Measurements from ENCODE around the gene RPP25.
"Not testable (repeated sequence)": the region's sequence is repeated elsewhere in the genome, so short reads cannot be mapped to it uniquely, and the experiment has no call there.

The RPP25 gene

DNA sequence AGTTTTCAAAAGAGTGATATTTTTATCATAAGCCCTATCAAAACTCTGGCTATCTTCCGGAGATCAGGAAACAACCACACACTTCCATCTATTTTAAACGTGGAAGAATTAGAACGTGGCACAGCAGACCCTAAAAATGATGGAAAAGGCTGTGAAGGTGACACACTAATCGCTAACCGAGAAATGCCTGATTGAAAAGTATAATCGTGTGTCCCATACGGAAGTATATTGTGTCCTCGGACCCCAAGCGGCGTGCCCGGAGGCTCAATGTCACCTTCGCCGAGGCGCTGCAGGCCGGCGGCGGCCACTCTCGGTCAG, 19.3 kb downstream of the RPP25 start:
- TF ChIP-seq ZNF112 (tag by site-specific recombination; IDR thresholded peaks at IDR 0.05), result no peak
- peak; percentile 93 for TF ChIP-seq ZBTB17 (tag by site-specific recombination; IDR thresholded peaks at IDR 0.05)
- no peak for TF ChIP-seq ZNF792 (tag by site-specific recombination; IDR thresholded peaks at IDR 0.05)
- peak; percentile 72 for TF ChIP-seq GLIS1 (tag by site-specific recombination; IDR thresholded peaks at IDR 0.05)
- TF ChIP-seq, protein P1, sequence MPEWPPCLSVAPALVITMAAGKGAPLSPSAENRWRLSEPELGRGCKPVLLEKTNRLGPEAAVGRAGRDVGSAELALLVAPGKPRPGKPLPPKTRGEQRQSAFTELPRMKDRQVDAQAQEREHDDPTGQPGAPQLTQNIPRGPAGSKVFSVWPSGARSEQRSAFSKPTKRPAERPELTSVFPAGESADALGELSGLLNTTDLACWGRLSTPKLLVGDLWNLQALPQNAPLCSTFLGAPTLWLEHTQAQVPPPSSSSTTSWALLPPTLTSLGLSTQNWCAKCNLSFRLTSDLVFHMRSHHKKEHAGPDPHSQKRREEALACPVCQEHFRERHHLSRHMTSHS (tag by site-specific recombination; IDR thresholded peaks at IDR 0.05), result 0 out of 2 replicates have a peak, but pooled peaks have one; percentile 8
- TF ChIP-seq RBAK (tag by site-specific recombination; IDR thresholded peaks at IDR 0.05), result no peak
- no peak for TF ChIP-seq OVOL3 (tag by site-specific recombination; IDR thresholded peaks at IDR 0.05)
- TF ChIP-seq ZNF335 (tag by site-specific recombination; conservative IDR thresholded peaks at IDR 0.05), result peak; percentile 96
- no peak for TF ChIP-seq FEZF1 (tag by site-specific recombination; IDR thresholded peaks at IDR 0.05)
- H3K36me3 ChIP-seq (ENCODE audit: control insufficient read depth in 2 of 2, insufficient read depth in 1 of 2, low read length in 2 of 2), result peaks cover 3 to 18% of the 10 kb centered on the region in 2 experiments; a peak in 2 of 3 replicates
- no peaks in the 10 kb centered on the region for H3K9me3 ChIP-seq (ENCODE audit: control insufficient read depth, insufficient read depth, low read depth, low read length)
- peak overlapping the region; percentile 87 for H3K4me3 ChIP-seq (ENCODE audit: low read depth, low read length)
- ChIA-PET POLR2A (interaction anchor here (0.9 to 3.3 kb wide), 11 partner anchors 13 to 264 kb away, joined by 3 to 25 read pairs (median 5); partner anchors contain the start of genes C15orf39, FAM219B, MPI and PPCDC), CTCF (interaction anchor here (0.6 to 2.1 kb wide), 5 partner anchors 13 to 212 kb away, joined by 3 to 13 read pairs (median 3); partner anchors contain the start of gene CYP1A1)
- peak overlapping the region; percentile 94 for H3K27ac ChIP-seq (ENCODE audit: extremely low read depth, low read depth, low read length)
- H3K4me1 ChIP-seq (ENCODE audit: control insufficient read depth, insufficient read depth, low read length), result peaks cover 7% of the 10 kb centered on the region

DNA sequence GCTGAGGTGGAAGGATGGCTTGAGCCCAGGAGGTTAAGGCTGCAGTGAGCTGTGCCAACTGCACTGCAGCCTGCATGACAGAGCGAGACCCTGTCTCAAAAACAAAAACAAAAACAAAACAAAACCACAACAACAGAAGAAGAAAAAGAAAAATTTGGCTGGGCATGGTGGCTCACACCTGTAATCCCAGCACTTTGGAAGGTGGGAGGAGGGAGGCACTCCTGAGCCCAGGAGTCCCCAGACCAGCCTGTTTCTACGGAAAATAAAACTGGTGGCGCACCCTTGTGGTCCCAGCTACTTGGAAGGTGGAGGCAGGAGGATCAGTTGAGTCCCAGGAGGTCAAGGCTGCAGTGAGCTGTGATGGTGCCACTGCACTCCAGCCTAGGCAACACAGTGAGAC, 21.4 kb downstream of the RPP25 start:
- CTCF ChIA-PET, result interaction anchor here (0.9 to 1.5 kb wide), 7 partner anchors 15 to 269 kb away, joined by 3 to 11 read pairs (median 4); no protein-coding TSS in a partner anchor
- not testable (repeated sequence) for H3K27ac ChIP-seq (ENCODE audit: extremely low read depth, low read depth, low read length)

More for the DNA sequence above, 21.4 kb downstream of the RPP25 start:
- H3K9me3 ChIP-seq (ENCODE audit: control insufficient read depth, insufficient read depth, low read depth, low read length); H3K4me3 ChIP-seq (ENCODE audit: low read depth, low read length); H3K4me1 ChIP-seq (ENCODE audit: control insufficient read depth, insufficient read depth, low read length): not testable (repeated sequence)
- POLR2A ChIA-PET, result interaction anchor here (0.6 to 1.2 kb wide), 4 partner anchors 10 to 837 kb away, joined by 3 to 4 read pairs (median 3); partner anchors contain the start of gene RPP25
- TF ChIP-seq GLIS1 (tag by site-specific recombination; IDR thresholded peaks at IDR 0.05) (peak; percentile 52; the same call in 1 of the 2 replicates), ZEB2 (tag by site-specific recombination; IDR thresholded peaks at IDR 0.05) (peak; percentile 38; the same call in 1 of the 2 replicates), ZBTB17 (tag by site-specific recombination; IDR thresholded peaks at IDR 0.05) (peak; percentile 43; the same call in 1 of the 2 replicates), ZBTB11 (tag by site-specific recombination; conservative IDR thresholded peaks at IDR 0.05; ENCODE audit: low read depth) (peak; percentile 69), IKZF3 (tag by site-specific recombination; IDR thresholded peaks at IDR 0.05) (peak; percentile 81), PATZ1 (tag by site-specific recombination; IDR thresholded peaks at IDR 0.05) (peak; percentile 25; the same call in 1 of the 2 replicates), SCRT1 (tag by site-specific recombination; IDR thresholded peaks at IDR 0.05; ENCODE audit: borderline replicate concordance) (peak; percentile 67; the same call in 1 of the 2 replicates), ZNF600 (tag by site-specific recombination; IDR thresholded peaks at IDR 0.05) (peak; percentile 79), ZNF654 (tag by site-specific recombination; IDR thresholded peaks at IDR 0.05; ENCODE audit: low read depth) (peak; percentile 46)
- TF ChIP-seq, protein P2, sequence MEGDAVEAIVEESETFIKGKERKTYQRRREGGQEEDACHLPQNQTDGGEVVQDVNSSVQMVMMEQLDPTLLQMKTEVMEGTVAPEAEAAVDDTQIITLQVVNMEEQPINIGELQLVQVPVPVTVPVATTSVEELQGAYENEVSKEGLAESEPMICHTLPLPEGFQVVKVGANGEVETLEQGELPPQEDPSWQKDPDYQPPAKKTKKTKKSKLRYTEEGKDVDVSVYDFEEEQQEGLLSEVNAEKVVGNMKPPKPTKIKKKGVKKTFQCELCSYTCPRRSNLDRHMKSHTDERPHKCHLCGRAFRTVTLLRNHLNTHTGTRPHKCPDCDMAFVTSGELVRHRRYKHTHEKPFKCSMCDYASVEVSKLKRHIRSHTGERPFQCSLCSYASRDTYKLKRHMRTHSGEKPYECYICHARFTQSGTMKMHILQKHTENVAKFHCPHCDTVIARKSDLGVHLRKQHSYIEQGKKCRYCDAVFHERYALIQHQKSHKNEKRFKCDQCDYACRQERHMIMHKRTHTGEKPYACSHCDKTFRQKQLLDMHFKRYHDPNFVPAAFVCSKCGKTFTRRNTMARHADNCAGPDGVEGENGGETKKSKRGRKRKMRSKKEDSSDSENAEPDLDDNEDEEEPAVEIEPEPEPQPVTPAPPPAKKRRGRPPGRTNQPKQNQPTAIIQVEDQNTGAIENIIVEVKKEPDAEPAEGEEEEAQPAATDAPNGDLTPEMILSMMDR (tag by site-specific recombination; IDR thresholded peaks at IDR 0.05), result peak; percentile 71
- TF ChIP-seq, protein P3, sequence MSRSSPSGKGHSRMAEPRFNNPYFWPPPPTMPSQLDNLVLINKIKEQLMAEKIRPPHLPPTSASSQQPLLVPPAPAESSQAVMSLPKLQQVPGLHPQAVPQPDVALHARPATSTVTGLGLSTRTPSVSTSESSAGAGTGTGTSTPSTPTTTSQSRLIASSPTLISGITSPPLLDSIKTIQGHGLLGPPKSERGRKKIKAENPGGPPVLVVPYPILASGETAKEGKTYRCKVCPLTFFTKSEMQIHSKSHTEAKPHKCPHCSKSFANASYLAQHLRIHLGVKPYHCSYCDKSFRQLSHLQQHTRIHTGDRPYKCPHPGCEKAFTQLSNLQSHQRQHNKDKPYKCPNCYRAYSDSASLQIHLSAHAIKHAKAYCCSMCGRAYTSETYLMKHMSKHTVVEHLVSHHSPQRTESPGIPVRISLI (tag by site-specific recombination; IDR thresholded peaks at IDR 0.05), result peak; percentile 63; the same call in 1 of the 2 replicates
- TF ChIP-seq, protein P4, sequence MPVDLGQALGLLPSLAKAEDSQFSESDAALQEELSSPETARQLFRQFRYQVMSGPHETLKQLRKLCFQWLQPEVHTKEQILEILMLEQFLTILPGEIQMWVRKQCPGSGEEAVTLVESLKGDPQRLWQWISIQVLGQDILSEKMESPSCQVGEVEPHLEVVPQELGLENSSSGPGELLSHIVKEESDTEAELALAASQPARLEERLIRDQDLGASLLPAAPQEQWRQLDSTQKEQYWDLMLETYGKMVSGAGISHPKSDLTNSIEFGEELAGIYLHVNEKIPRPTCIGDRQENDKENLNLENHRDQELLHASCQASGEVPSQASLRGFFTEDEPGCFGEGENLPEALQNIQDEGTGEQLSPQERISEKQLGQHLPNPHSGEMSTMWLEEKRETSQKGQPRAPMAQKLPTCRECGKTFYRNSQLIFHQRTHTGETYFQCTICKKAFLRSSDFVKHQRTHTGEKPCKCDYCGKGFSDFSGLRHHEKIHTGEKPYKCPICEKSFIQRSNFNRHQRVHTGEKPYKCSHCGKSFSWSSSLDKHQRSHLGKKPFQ (tag by site-specific recombination; IDR thresholded peaks at IDR 0.05), result peak; percentile 40; the same call in 1 of the 2 replicates
- peaks cover 12 to 34% of the 10 kb centered on the region in 2 experiments; a peak in 2 of 3 replicates for H3K36me3 ChIP-seq (ENCODE audit: control insufficient read depth in 2 of 2, insufficient read depth in 1 of 2, low read length in 2 of 2)

Measured in HEK293 (cell line).